KMS-11 (cell line): ENCODE data around the gene SH3TC1.

ENCODE experiments used
- H2AFZ ChIP-seq: fragments of 200-600 bp; sonication (generic); 2 replicates; pipeline ENCODE4 v1.6.1; 2016; ENCODE audit warnings: antibody characterized with exemption, mixed run types, low read depth
- H3K27ac ChIP-seq: fragments of 200-600 bp; sonication (generic); 2 replicates; pipeline ENCODE4 v1.6.1; 2016; ENCODE audit warnings: mild to moderate bottlenecking, mixed run types
- H3K27me3 ChIP-seq: fragments of 200-600 bp; sonication (generic); 2 replicates; pipeline ENCODE4 v1.6.1; 2017; ENCODE audit warnings: mild to moderate bottlenecking, low read depth, mixed run types, moderate library complexity; ENCODE audit not compliant: insufficient read depth
- H3K36me3 ChIP-seq: fragments of 200-600 bp; sonication (generic); 2 replicates; pipeline ENCODE4 v1.6.1; 2017; ENCODE audit warnings: mild to moderate bottlenecking, mixed run types; ENCODE audit not compliant: insufficient read depth
- H3K4me1 ChIP-seq: fragments of 200-600 bp; sonication (generic); 2 replicates; pipeline ENCODE4 v1.6.1; 2016; ENCODE audit warnings: mild to moderate bottlenecking, low read depth, mixed run types; ENCODE audit not compliant: poor library complexity, severe bottlenecking
- H3K4me2 ChIP-seq: fragments of 200-600 bp; sonication (generic); 2 replicates; pipeline ENCODE4 v1.7.0; 2016; ENCODE audit warnings: mild to moderate bottlenecking, mixed run types
- H3K4me3 ChIP-seq: fragments of 200-600 bp; sonication (generic); IDR thresholded peaks from 2 replicates; pipeline ENCODE4 v1.6.1; 2017; ENCODE audit warnings: low read depth, low read length, mixed read lengths; ENCODE audit not compliant: insufficient read depth
- H3K79me2 ChIP-seq: fragments of 200-600 bp; sonication (generic); 2 replicates; pipeline ENCODE4 v1.6.1; 2016; ENCODE audit warnings: low read depth, mixed run types; ENCODE audit not compliant: insufficient read depth
- H3K9ac ChIP-seq: fragments of 200-600 bp; sonication (generic); 2 replicates; pipeline ENCODE4 v1.6.1; 2016; ENCODE audit warnings: mild to moderate bottlenecking, mixed run types
- H4K20me1 ChIP-seq: fragments of 200-600 bp; sonication (generic); 2 replicates; pipeline ENCODE4 v1.6.1; 2016; ENCODE audit warnings: mild to moderate bottlenecking, mixed run types; ENCODE audit not compliant: insufficient read depth
- CTCF ChIP-seq: fragments of 200-600 bp; sonication (generic); conservative IDR thresholded peaks from 2 replicates; pipeline ENCODE4 v1.6.1; 2017; ENCODE audit warnings: low read depth, mild to moderate bottlenecking, antibody characterized with exemption, low read length, moderate library complexity, mixed read lengths

SH3TC1 gene

GRCh38 chr4:8162625-8163024, 36.5 kb upstream of the SH3TC1 start:
- no peak overlapping the region for H3K9ac ChIP-seq
- H3K36me3 ChIP-seq = no peaks in the 10 kb centered on the region
- no peak overlapping the region for H3K27ac ChIP-seq
- no peaks in the 10 kb centered on the region for H3K27me3 ChIP-seq
- H4K20me1 ChIP-seq = no peaks in the 10 kb centered on the region
- H2AFZ ChIP-seq = no peak overlapping the region
- no peak overlapping the region for H3K4me2 ChIP-seq
- H3K4me1 ChIP-seq = no peaks in the 10 kb centered on the region
- H3K79me2 ChIP-seq = no peaks in the 10 kb centered on the region
- no peak for TF ChIP-seq CTCF
- H3K4me3 ChIP-seq = no peak overlapping the region

GRCh38 chr4:8163026-8163425, 36.1 kb upstream of the SH3TC1 start:
- H3K36me3 ChIP-seq = no peaks in the 10 kb centered on the region
- H3K4me2 ChIP-seq = no peak overlapping the region
- no peaks in the 10 kb centered on the region for H3K27me3 ChIP-seq
- H3K4me3 ChIP-seq = no peak overlapping the region
- no peak for TF ChIP-seq CTCF
- H3K4me1 ChIP-seq = no peaks in the 10 kb centered on the region
- H2AFZ ChIP-seq = no peak overlapping the region
- no peak overlapping the region for H3K9ac ChIP-seq
- no peaks in the 10 kb centered on the region for H3K79me2 ChIP-seq
- H4K20me1 ChIP-seq = no peaks in the 10 kb centered on the region
- no peak overlapping the region for H3K27ac ChIP-seq

DNA sequence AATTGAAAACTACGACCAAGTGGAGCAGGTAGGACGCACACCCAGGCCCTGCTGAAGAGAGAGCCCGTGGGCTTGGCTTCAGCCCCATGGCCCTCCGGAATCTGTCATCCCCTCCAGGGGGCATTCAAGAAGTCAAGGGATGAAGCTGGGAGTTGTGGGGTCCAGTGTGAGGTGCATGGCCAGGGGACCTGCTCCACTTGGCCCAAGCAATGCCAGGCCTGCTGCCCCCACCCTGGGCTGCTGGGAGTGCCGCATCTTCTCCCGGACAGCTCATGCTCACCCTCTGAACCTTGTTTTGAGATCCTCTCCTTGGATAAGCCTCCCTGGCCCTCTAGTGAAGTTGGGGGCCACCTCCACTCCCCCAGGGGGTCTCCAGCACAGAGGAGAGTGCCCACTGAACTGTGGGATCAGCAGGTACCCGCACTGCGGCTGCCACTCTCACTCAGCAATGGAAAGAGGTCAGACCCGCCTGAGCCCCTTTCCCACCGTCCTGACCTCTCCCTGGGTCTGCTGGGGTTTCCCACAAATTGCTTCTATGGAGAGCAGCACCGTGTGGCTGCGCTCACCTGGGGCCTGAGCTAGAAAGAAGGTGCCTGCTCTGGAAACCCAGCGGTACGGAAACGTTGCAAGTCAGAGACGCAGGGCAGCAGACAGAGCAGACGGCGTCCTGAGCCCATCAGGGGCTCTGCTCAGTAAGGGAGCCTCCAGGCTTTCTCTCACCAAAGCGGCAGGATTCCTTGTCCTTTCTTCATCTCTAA, 35.5 kb upstream of the SH3TC1 start:
- H2AFZ ChIP-seq = no peak overlapping the region
- TF ChIP-seq CTCF = no peak
- no peaks in the 10 kb centered on the region for H3K79me2 ChIP-seq
- H3K4me3 ChIP-seq = no peak overlapping the region
- no peak overlapping the region for H3K27ac ChIP-seq
- H3K4me2 ChIP-seq = no peak overlapping the region
- H3K4me1 ChIP-seq = no peaks in the 10 kb centered on the region
- H3K9ac ChIP-seq = no peak overlapping the region
- H4K20me1 ChIP-seq = no peaks in the 10 kb centered on the region
- no peaks in the 10 kb centered on the region for H3K27me3 ChIP-seq
- no peaks in the 10 kb centered on the region for H3K36me3 ChIP-seq

- H3K4me3 ChIP-seq = no peak overlapping the region
- H3K27me3 ChIP-seq = no peaks in the 10 kb centered on the region
- no peak overlapping the region for H3K27ac ChIP-seq
- H4K20me1 ChIP-seq = no peaks in the 10 kb centered on the region
- no peak overlapping the region for H2AFZ ChIP-seq
- TF ChIP-seq CTCF = no peak
- no peak overlapping the region for H3K9ac ChIP-seq
- H3K79me2 ChIP-seq = no peaks in the 10 kb centered on the region
- H3K36me3 ChIP-seq = no peaks in the 10 kb centered on the region
- no peaks in the 10 kb centered on the region for H3K4me1 ChIP-seq
- no peak overlapping the region for H3K4me2 ChIP-seq
Measured at GRCh38 chr4:8164194-8164565, 34.9 kb upstream of the SH3TC1 start.
